Measurements from ENCODE around the gene CBL.
A peak's percentile ranks its signal among the peaks of the same experiment; 100 is the strongest.

CBL gene

GRCh38 chr11:119167933-119168332 lies 38.2 kb upstream of the CBL start:
- TF ChIP-seq ZFX (IDR thresholded peaks at IDR 0.05; ENCODE audit: borderline replicate concordance) (no peak), CTCF (IDR thresholded peaks at IDR 0.05) (no peak)
- H3K27ac ChIP-seq: no peak overlapping the region

- H3K27ac ChIP-seq: peak within 1 kb of the TSS; percentile 65
- TF ChIP-seq ZFX (IDR thresholded peaks at IDR 0.05; ENCODE audit: borderline replicate concordance): no peak
- peak; percentile 95 for TF ChIP-seq CTCF (IDR thresholded peaks at IDR 0.05)
These were observed 37.5 kb upstream of the CBL start, which contains the start of gene NLRX1 for GRCh38 chr11:119168471-119169281. NLRX1 (plus strand) TSS chr11:119168725; CDS start chr11:119171404, 2,679 bp downstream.

GRCh38 chr11:119169282-119169719 lies 36.8 kb upstream of the CBL start:
- TF ChIP-seq ZFX (IDR thresholded peaks at IDR 0.05; ENCODE audit: borderline replicate concordance): no peak
- no peak for TF ChIP-seq CTCF (IDR thresholded peaks at IDR 0.05)
- H3K27ac ChIP-seq: peak overlapping the region; percentile 65

GRCh38 chr11:119172513-119172912 lies 33.6 kb upstream of the CBL start:
- no peak overlapping the region for H3K27ac ChIP-seq
- TF ChIP-seq CTCF (IDR thresholded peaks at IDR 0.05): no peak
- no peak for TF ChIP-seq ZFX (IDR thresholded peaks at IDR 0.05; ENCODE audit: borderline replicate concordance)

GRCh38 chr11:119173453-119173852 lies 32.7 kb upstream of the CBL start:
- TF ChIP-seq CTCF (IDR thresholded peaks at IDR 0.05) (no peak), ZFX (IDR thresholded peaks at IDR 0.05; ENCODE audit: borderline replicate concordance) (no peak)
- no peak overlapping the region for H3K27ac ChIP-seq

- TF ChIP-seq CTCF (IDR thresholded peaks at IDR 0.05) (no peak), ZFX (IDR thresholded peaks at IDR 0.05; ENCODE audit: borderline replicate concordance) (no peak)
- H3K27ac ChIP-seq: no peak overlapping the region
These were observed 30.6 kb upstream of the CBL start for GRCh38 chr11:119175493-119176077.

GRCh38 chr11:119178166-119178680 lies 27.9 kb upstream of the CBL start:
- no peak overlapping the region for H3K27ac ChIP-seq
- TF ChIP-seq CTCF (IDR thresholded peaks at IDR 0.05): no peak
- no peak for TF ChIP-seq ZFX (IDR thresholded peaks at IDR 0.05; ENCODE audit: borderline replicate concordance)
